Liver (tissue), 9 donors: ENCODE data around the gene ATP4A. TPM values are rescaled to one million over a fixed set of nuclear protein-coding genes. Genes with fewer than 3 reads are reported as not detected.

Source experiments
- DNase-seq: peaks from one replicate; pipeline ENCODE4 v3.0.0-alpha.2; 2017; ENCODE audit warnings: low spot score
- H3K27ac ChIP-seq, 2 donors: one replicate each; pipeline ENCODE4 v1.7.0; 2013; ENCODE audit warnings: inconsistent platforms in 2 of 2, low read length in 2 of 2, control low read depth in 1 of 2, low read depth in 1 of 2, mild to moderate bottlenecking in 1 of 2
- H3K27me3 ChIP-seq, 4 donors: one replicate each; pipeline versions ENCODE4 v1.6.1 to v1.7.0; 2013; ENCODE audit warnings: low read length in 3 of 4, inconsistent platforms in 1 of 4, mild to moderate bottlenecking in 1 of 4, moderate library complexity in 1 of 4; ENCODE audit not compliant: control insufficient read depth in 4 of 4, insufficient read depth in 4 of 4
- H3K36me3 ChIP-seq, 4 donors: one replicate each; pipeline versions ENCODE4 v1.6.1 to v1.7.0; 2013; ENCODE audit warnings: low read length in 3 of 4, mild to moderate bottlenecking in 3 of 4, low read depth in 1 of 4, moderate library complexity in 1 of 4; ENCODE audit not compliant: control insufficient read depth in 4 of 4, insufficient read depth in 3 of 4
- H3K4me1 ChIP-seq, 4 donors: one replicate each; pipeline versions ENCODE4 v1.6.1 to v1.7.0; 2013; ENCODE audit warnings: low read length in 3 of 4, mild to moderate bottlenecking in 3 of 4, moderate library complexity in 1 of 4; ENCODE audit not compliant: control insufficient read depth in 4 of 4, insufficient read depth in 4 of 4
- H3K4me3 ChIP-seq, 3 donors: one replicate each; pipeline versions ENCODE4 v1.6.1 to v1.7.0; 2013; ENCODE audit warnings: low read length in 3 of 3, control low read depth in 1 of 3, low read depth in 1 of 3, mild to moderate bottlenecking in 1 of 3
- H3K9ac ChIP-seq, 2 donors: one replicate each; pipeline ENCODE4 v1.7.0; 2013; ENCODE audit warnings: low read length in 2 of 2, mild to moderate bottlenecking in 2 of 2, moderate library complexity in 2 of 2, control low read depth in 1 of 2, low read depth in 1 of 2
- H3K9me3 ChIP-seq, 4 donors: one replicate each; pipeline versions ENCODE4 v1.6.1 to v1.7.0; 2013; ENCODE audit warnings: low read length in 3 of 4; ENCODE audit not compliant: control insufficient read depth in 4 of 4
- ATF3 ChIP-seq: IDR thresholded peaks from 2 replicates; pipeline ENCODE4 v1.6.1; 2016; ENCODE audit warnings: antibody characterized with exemption
- CTCF ChIP-seq: fragments of 150-350 bp; IDR thresholded peaks from 2 replicates; pipeline ENCODE4 v1.5.1; 2017; ENCODE audit warnings: improper control_type of control experiment, low read depth, low read length; ENCODE audit not compliant: missing input control
- EGR1 ChIP-seq, 2 donors: IDR thresholded peaks; 2 replicates each; pipeline ENCODE4 v1.6.1; 2016 to 2018; ENCODE audit warnings: antibody characterized with exemption in 2 of 2, low read depth in 2 of 2
- FOXA1 ChIP-seq: IDR thresholded peaks from 2 replicates; pipeline ENCODE4 v1.6.1; 2016; ENCODE audit warnings: antibody characterized with exemption
- FOXA2 ChIP-seq: IDR thresholded peaks from 2 replicates; pipeline ENCODE4 v1.6.1; 2016; ENCODE audit warnings: antibody characterized with exemption
- GABPA ChIP-seq, 2 donors: IDR thresholded peaks in 1 of 2; conservative IDR thresholded peaks in 1 of 2; 2 replicates each; pipeline ENCODE4 v1.6.1; 2016; ENCODE audit warnings: antibody characterized with exemption in 2 of 2, mild to moderate bottlenecking in 1 of 2, moderate library complexity in 1 of 2
- HNF4A ChIP-seq, 2 donors: conservative IDR thresholded peaks; 2 replicates each; pipeline ENCODE4 v1.6.1; 2016; ENCODE audit warnings: antibody characterized with exemption in 2 of 2, mild to moderate bottlenecking in 2 of 2
- HNF4G ChIP-seq: IDR thresholded peaks from 2 replicates; pipeline ENCODE4 v1.6.1; 2016; ENCODE audit warnings: antibody characterized with exemption
- JUND ChIP-seq, 2 donors: IDR thresholded peaks; 2 replicates each; pipeline ENCODE4 v1.6.1; 2016; ENCODE audit warnings: antibody characterized with exemption in 2 of 2
- NR2F2 ChIP-seq: IDR thresholded peaks from 2 replicates; pipeline ENCODE4 v1.6.1; 2016; ENCODE audit warnings: antibody characterized with exemption
- RAD21 ChIP-seq, 2 donors: IDR thresholded peaks; 2 replicates each; pipeline ENCODE4 v1.6.1; 2016; ENCODE audit warnings: antibody characterized with exemption in 2 of 2, mild to moderate bottlenecking in 2 of 2
- REST ChIP-seq: IDR thresholded peaks from 2 replicates; pipeline ENCODE4 v1.6.1; 2016; ENCODE audit warnings: antibody characterized with exemption, mild to moderate bottlenecking
- RXRA ChIP-seq, 2 donors: IDR thresholded peaks; 2 replicates each; pipeline ENCODE4 v1.6.1; 2017 to 2018; ENCODE audit warnings: antibody characterized with exemption in 2 of 2, mild to moderate bottlenecking in 1 of 2
- SP1 ChIP-seq: IDR thresholded peaks from 2 replicates; pipeline ENCODE4 v1.6.1; 2018; ENCODE audit warnings: antibody characterized with exemption, mild to moderate bottlenecking
- TAF1 ChIP-seq: conservative IDR thresholded peaks from 2 replicates; pipeline ENCODE4 v1.6.1; 2016; ENCODE audit warnings: antibody characterized with exemption, mild to moderate bottlenecking
- YY1 ChIP-seq: IDR thresholded peaks from 2 replicates; pipeline ENCODE4 v1.6.1; 2016; ENCODE audit warnings: antibody characterized with exemption, mild to moderate bottlenecking
- ZBTB33 ChIP-seq: IDR thresholded peaks from 2 replicates; pipeline ENCODE4 v1.6.1; 2016; ENCODE audit warnings: antibody characterized with exemption
- WGBS: extraction: QIAGEN DNeasy Blood & Tissue Kit; methylation state at CpG from one replicate; pipeline ENCODE4 v1.1.7; 2013; 5-methylcytosine and 5-hydroxymethylcytosine counted together
- polyA plus RNA-seq, 2 donors: library from polyadenylated mRNA; stranded (reverse) in 1 of 2; unstranded in 1 of 2; fragments of 200-250 nt in 1 of 2; fragments of >200 nt in 1 of 2; fragmentation: Nextera tagmentation in 1 of 2; extraction: Ambion mirVana in 1 of 2; gene quantifications; one replicate each; pipeline versions ENCODE4 v1.2.1 to v1.2.3, GENCODE V29; 2013 to 2015
- total RNA-seq, 2 donors: library from RNA; depleted of rRNA; stranded (reverse); fragments of >200 nt; gene quantifications; one replicate each; pipeline ENCODE4 v1.2.3, GENCODE V29; 2014
- TF ChIP-seq, protein P1 (sequence below): IDR thresholded peaks from 2 replicates; pipeline ENCODE4 v1.6.1; 2016; ENCODE audit warnings: antibody characterized with exemption
- donor health status: healthy.
- donor health status: healthy.
- donor health status: healthy.
- donor health status: healthy.
- donor health status: healthy.

ATP4A gene
- total and polyA plus RNA-seq, 4 donors: not detected

DNA sequence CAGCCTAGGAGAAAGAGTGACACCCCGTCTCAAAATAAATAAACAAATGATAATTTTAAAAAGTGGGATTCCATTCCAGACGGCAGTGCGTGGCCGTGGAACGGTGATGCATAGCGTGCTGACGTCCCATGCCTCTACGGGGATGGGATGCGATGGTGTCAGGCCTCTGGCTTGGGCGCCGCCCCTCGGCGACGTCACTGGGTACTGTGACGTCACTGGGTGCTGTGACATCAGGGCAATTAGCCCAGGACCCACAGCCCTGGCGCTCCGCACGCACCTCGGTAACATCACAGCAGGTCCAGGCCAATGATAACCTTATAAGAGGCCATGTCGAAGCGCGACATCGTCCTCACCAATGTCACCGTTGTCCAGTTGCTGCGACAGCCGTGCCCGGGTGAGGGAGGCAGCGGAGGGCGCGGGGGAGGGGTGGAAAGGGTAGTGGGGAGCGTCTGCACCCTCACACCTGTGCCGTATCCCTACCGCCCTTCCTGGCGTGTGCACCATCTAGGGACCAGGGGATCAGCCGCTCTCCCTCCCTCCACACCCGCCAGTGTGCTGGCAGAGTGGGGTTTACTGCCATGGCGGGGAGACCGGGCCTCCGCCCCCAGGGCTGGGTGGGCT, 30.1 kb downstream of the ATP4A start, which contains the start of gene GAPDHS:
Gene GAPDHS (plus strand): TSS at position 256 of the 621 bp plus-strand sequence. CDS start 72 bp downstream, at position 328.
- Histone ChIP-seq H3K9ac (no peak within 1 kb of the TSS), H3K4me3 (no peak within 1 kb of the TSS), H3K9me3 (no peaks in the 10 kb centered on the region), H3K27ac (no peak within 1 kb of the TSS), H3K4me1 (peaks cover 0 to 7% (median 0%) of the 10 kb centered on the region in 4 donors), H3K27me3 (peaks cover 0 to 3% (median 1%) of the 10 kb centered on the region in 4 donors), H3K36me3 (no peaks in the 10 kb centered on the region)
- no peak for DNase-seq
- TF ChIP-seq TAF1: no peak
- no peak for TF ChIP-seq HNF4A (conservative IDR thresholded peaks at IDR 0.05)
- TF ChIP-seq YY1: no peak
- no peak for TF ChIP-seq REST
- TF ChIP-seq RXRA (IDR thresholded peaks at IDR 0.05): no peak
- no peak for TF ChIP-seq ATF3
- TF ChIP-seq NR2F2: no peak
- TF ChIP-seq SP1: no peak
- no peak for TF ChIP-seq ZBTB33
- TF ChIP-seq EGR1 (IDR thresholded peaks at IDR 0.05; ENCODE audit: low read depth in 2 of 2): no peak
- 47% methylated on average over 39 of the region's 39 CpGs for WGBS

DNA sequence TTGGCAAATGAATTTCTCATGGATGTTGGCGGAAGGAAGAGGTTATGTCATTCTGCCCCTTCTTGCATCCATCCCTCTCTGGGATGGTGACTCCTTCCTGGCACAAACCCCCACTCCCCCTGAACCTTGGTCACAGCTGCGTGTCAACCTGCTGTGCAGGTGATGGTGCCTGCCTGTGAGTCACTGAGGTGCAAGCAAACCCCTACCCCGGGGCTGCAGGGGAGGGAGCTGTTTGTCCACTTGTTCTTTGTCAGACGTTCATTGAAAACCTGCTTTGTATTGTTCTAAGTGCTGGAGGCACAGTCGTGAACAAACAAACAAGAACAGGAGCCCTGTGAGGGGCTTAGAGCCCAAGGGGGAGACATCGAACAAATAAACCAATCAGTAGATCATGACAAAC, 32.2 kb downstream of the ATP4A start:
- Histone ChIP-seq H3K36me3 (no peaks in the 10 kb centered on the region), H3K27me3 (peaks cover 0 to 3% (median 1%) of the 10 kb centered on the region in 4 donors), H3K9me3 (no peaks in the 10 kb centered on the region), H3K4me3 (no peak overlapping the region), H3K27ac (no peak overlapping the region), H3K9ac (no peak overlapping the region), H3K4me1 (peaks cover 0 to 7% (median 0%) of the 10 kb centered on the region in 4 donors)
- WGBS: 30% methylated on average over 6 of the region's 6 CpGs
- TF ChIP-seq RAD21 (IDR thresholded peaks at IDR 0.05) (no peak), FOXA1 (no peak), GABPA (IDR thresholded peaks at IDR 0.05 in 1 of 2, conservative IDR thresholded peaks at IDR 0.05 in 1 of 2) (no peak), CTCF (no peak), JUND (IDR thresholded peaks at IDR 0.05) (no peak), TAF1 (no peak), HNF4G (no peak), NR2F2 (no peak), FOXA2 (no peak), RXRA (IDR thresholded peaks at IDR 0.05) (no peak), ATF3 (no peak), YY1 (no peak), HNF4A (conservative IDR thresholded peaks at IDR 0.05) (no peak), EGR1 (IDR thresholded peaks at IDR 0.05; ENCODE audit: low read depth in 2 of 2) (no peak), SP1 (no peak)
- TF ChIP-seq, protein P1, sequence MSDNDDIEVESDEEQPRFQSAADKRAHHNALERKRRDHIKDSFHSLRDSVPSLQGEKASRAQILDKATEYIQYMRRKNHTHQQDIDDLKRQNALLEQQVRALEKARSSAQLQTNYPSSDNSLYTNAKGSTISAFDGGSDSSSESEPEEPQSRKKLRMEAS: no peak
- DNase-seq: no peak
